Measurements from ENCODE around the gene COX6B1. TPM values are rescaled to one million over a fixed set of nuclear protein-coding genes. Genes with fewer than 3 reads are reported as not detected.

The COX6B1 gene
- total RNA-seq, 1 experiment from 2014 or later, result 835 TPM

GRCh38 chr19:35636651-35637050 lies 11.5 kb upstream of the COX6B1 start:
- DNase-seq (ENCODE audit: low read depth, low spot score) (no peak), ATAC-seq (no peak)
- no TSS peak for BruUV-seq (replicated peaks)
- TF ChIP-seq POLR2AphosphoS5 (IDR thresholded peaks at IDR 0.05; ENCODE audit: low read depth, low read length) (no peak), SIN3A (IDR thresholded peaks at IDR 0.05; ENCODE audit: borderline replicate concordance, insufficient read depth, low read depth, low read length) (no peak), REST (IDR thresholded peaks at IDR 0.05; ENCODE audit: insufficient read depth in 1 of 2, low read depth in 2 of 2, low read length in 1 of 2) (no peak), TCF7L2 (IDR thresholded peaks at IDR 0.05; ENCODE audit: low read depth, low read length) (no peak), CTCF (IDR thresholded peaks at IDR 0.05) (no peak)
- in situ Hi-C loops (cut with HindIII; ENCODE audit: low pct_unique_long_range_greater_than_20kb, low sequenced_read_pairs) (no loop called here), intact Hi-C loops (cut with micrococcal nuclease; ENCODE audit: unreplicated experiment) (no loop called here)
- H3K36me3 ChIP-seq (ENCODE audit: control insufficient read depth, insufficient read depth, low read length), result peaks cover 3% of the 10 kb centered on the region; the same call in 1 of the 2 replicates
- H3K9me3 ChIP-seq (ENCODE audit: control insufficient read depth, insufficient read depth, low read depth, low read length), result no peaks in the 10 kb centered on the region
- POLR2A ChIA-PET, result no interaction called here
- H3K27me3 ChIP-seq (ENCODE audit: control insufficient read depth, insufficient read depth, low read length), result no peaks in the 10 kb centered on the region
- no peaks in the 10 kb centered on the region for H3K4me1 ChIP-seq (ENCODE audit: control insufficient read depth, insufficient read depth, low read length)
- no peak overlapping the region for H3K27ac ChIP-seq (ENCODE audit: low read length)
- CTCF ChIA-PET, result no interaction called here
- no peak overlapping the region for H3K4me3 ChIP-seq (ENCODE audit: low read depth in 2 of 2, low read length in 2 of 2)

- in situ Hi-C loops (cut with HindIII; ENCODE audit: low pct_unique_long_range_greater_than_20kb, low sequenced_read_pairs) (no loop called here), intact Hi-C loops (cut with micrococcal nuclease; ENCODE audit: unreplicated experiment) (no loop called here)
- H3K27me3 ChIP-seq (ENCODE audit: control insufficient read depth, insufficient read depth, low read length), result no peaks in the 10 kb centered on the region
- no peaks in the 10 kb centered on the region for H3K9me3 ChIP-seq (ENCODE audit: control insufficient read depth, insufficient read depth, low read depth, low read length)
- TF ChIP-seq SIN3A (IDR thresholded peaks at IDR 0.05; ENCODE audit: borderline replicate concordance, insufficient read depth, low read depth, low read length) (no peak), REST (IDR thresholded peaks at IDR 0.05; ENCODE audit: insufficient read depth in 1 of 2, low read depth in 2 of 2, low read length in 1 of 2) (no peak), CTCF (IDR thresholded peaks at IDR 0.05) (no peak), TCF7L2 (IDR thresholded peaks at IDR 0.05; ENCODE audit: low read depth, low read length) (no peak), POLR2AphosphoS5 (IDR thresholded peaks at IDR 0.05; ENCODE audit: low read depth, low read length) (no peak)
- no peak overlapping the region for H3K27ac ChIP-seq (ENCODE audit: low read length)
- peaks cover 3% of the 10 kb centered on the region; the same call in 1 of the 2 replicates for H3K36me3 ChIP-seq (ENCODE audit: control insufficient read depth, insufficient read depth, low read length)
- POLR2A ChIA-PET, result no interaction called here
- H3K4me1 ChIP-seq (ENCODE audit: control insufficient read depth, insufficient read depth, low read length), result 0 out of 2 replicates have a peak, but pooled peaks cover 4% of the 10 kb centered on the region
- DNase-seq (ENCODE audit: low read depth, low spot score) (no peak), ATAC-seq (no peak)
- no TSS peak for BruUV-seq (replicated peaks)
- CTCF ChIA-PET, result interaction anchor here (0.6 kb wide), 1 partner anchor 46 kb away, joined by 4 read pairs; no protein-coding TSS in a partner anchor
- no peak overlapping the region for H3K4me3 ChIP-seq (ENCODE audit: low read depth in 2 of 2, low read length in 2 of 2)
These were observed 11.0 kb upstream of the COX6B1 start for GRCh38 chr19:35637165-35637564.

Measured in Panc1 (cell line).